ENCODE data around the gene IL19.
A peak's percentile ranks its signal among the peaks of the same experiment; 100 is the strongest.
"Not testable (repeated sequence)": the region's sequence is repeated elsewhere in the genome, so short reads cannot be mapped to it uniquely, and the experiment has no call there.

IL19 gene

GRCh38 chr1:206757524-206758266 is 12.9 kb upstream of the IL19 start:
- peaks cover 20% of the 10 kb centered on the region for H3K27me3 ChIP-seq (ENCODE audit: low read depth, low read length)
- H3K27ac ChIP-seq (ENCODE audit: low read length) = no peak overlapping the region
- peak overlapping the region; percentile 16 for H3K4me2 ChIP-seq (ENCODE audit: low read length)
- H3K9me3 ChIP-seq (ENCODE audit: insufficient read depth, low read length) = no peaks in the 10 kb centered on the region
- H3K9ac ChIP-seq (ENCODE audit: low read length) = no peak overlapping the region
- peaks cover 11% of the 10 kb centered on the region for H3K4me1 ChIP-seq (ENCODE audit: low read length)
- no peaks in the 10 kb centered on the region for H3K79me2 ChIP-seq (ENCODE audit: low read length)
- no peak overlapping the region for H3K4me3 ChIP-seq (ENCODE audit: low read length)
- TF ChIP-seq EZH2phosphoT487 (IDR thresholded peaks at IDR 0.05; ENCODE audit: low read depth) = no peak
- no peak for TF ChIP-seq CTCF (IDR thresholded peaks at IDR 0.05; ENCODE audit: low read depth, low read length)
- no peaks in the 10 kb centered on the region for H3K36me3 ChIP-seq (replicated peaks; ENCODE audit: low read depth, low read length)
- no peaks in the 10 kb centered on the region for H4K20me1 ChIP-seq (ENCODE audit: insufficient read depth, low read length)
- H2AFZ ChIP-seq (ENCODE audit: low read depth, low read length) = peak overlapping the region; percentile 70

GRCh38 chr1:206760590-206760989 is 10.0 kb upstream of the IL19 start:
- Histone ChIP-seq H4K20me1 (ENCODE audit: insufficient read depth, low read length) (no peaks in the 10 kb centered on the region), H3K36me3 (replicated peaks; ENCODE audit: low read depth, low read length) (no peaks in the 10 kb centered on the region), H3K79me2 (ENCODE audit: low read length) (no peaks in the 10 kb centered on the region), H3K27me3 (ENCODE audit: low read depth, low read length) (peaks cover 14% of the 10 kb centered on the region), H3K9me3 (ENCODE audit: insufficient read depth, low read length) (peaks cover 2% of the 10 kb centered on the region; the same call in 1 of the 2 replicates), H3K27ac (ENCODE audit: low read length) (no peak overlapping the region), H3K4me2 (ENCODE audit: low read length) (no peak overlapping the region), H3K4me3 (ENCODE audit: low read length) (no peak overlapping the region), H3K4me1 (ENCODE audit: low read length) (peaks cover 13% of the 10 kb centered on the region), H3K9ac (ENCODE audit: low read length) (no peak overlapping the region), H2AFZ (ENCODE audit: low read depth, low read length) (no peak overlapping the region)
- TF ChIP-seq CTCF (IDR thresholded peaks at IDR 0.05; ENCODE audit: low read depth, low read length) = no peak
- TF ChIP-seq EZH2phosphoT487 (IDR thresholded peaks at IDR 0.05; ENCODE audit: low read depth) = no peak

GRCh38 chr1:206761159-206761768 is 9.3 kb upstream of the IL19 start:
- Histone ChIP-seq H4K20me1 (ENCODE audit: insufficient read depth, low read length) (no peaks in the 10 kb centered on the region), H3K9me3 (ENCODE audit: insufficient read depth, low read length) (peaks cover 2% of the 10 kb centered on the region; the same call in 1 of the 2 replicates), H3K27me3 (ENCODE audit: low read depth, low read length) (peaks cover 14% of the 10 kb centered on the region), H3K4me2 (ENCODE audit: low read length) (no peak overlapping the region), H3K9ac (ENCODE audit: low read length) (no peak overlapping the region), H3K79me2 (ENCODE audit: low read length) (no peaks in the 10 kb centered on the region), H3K4me1 (ENCODE audit: low read length) (peaks cover 20% of the 10 kb centered on the region), H3K27ac (ENCODE audit: low read length) (no peak overlapping the region), H3K36me3 (replicated peaks; ENCODE audit: low read depth, low read length) (no peaks in the 10 kb centered on the region), H2AFZ (ENCODE audit: low read depth, low read length) (no peak overlapping the region), H3K4me3 (ENCODE audit: low read length) (no peak overlapping the region)
- TF ChIP-seq CTCF (IDR thresholded peaks at IDR 0.05; ENCODE audit: low read depth, low read length) (no peak), EZH2phosphoT487 (IDR thresholded peaks at IDR 0.05; ENCODE audit: low read depth) (no peak)

- not testable (repeated sequence) for H3K36me3 ChIP-seq (replicated peaks; ENCODE audit: low read depth, low read length); H3K9me3 ChIP-seq (ENCODE audit: insufficient read depth, low read length); H4K20me1 ChIP-seq (ENCODE audit: insufficient read depth, low read length); H3K9ac ChIP-seq (ENCODE audit: low read length); H3K79me2 ChIP-seq (ENCODE audit: low read length); H3K27ac ChIP-seq (ENCODE audit: low read length); H3K4me2 ChIP-seq (ENCODE audit: low read length); H2AFZ ChIP-seq (ENCODE audit: low read depth, low read length); H3K4me3 ChIP-seq (ENCODE audit: low read length)
- H3K4me1 ChIP-seq (ENCODE audit: low read length) = peaks cover 33% of the 10 kb centered on the region
- peaks cover 17% of the 10 kb centered on the region for H3K27me3 ChIP-seq (ENCODE audit: low read depth, low read length)
Measured at GRCh38 chr1:206762741-206763364, 7.7 kb upstream of the IL19 start.

GRCh38 chr1:206765771-206766170 is 4.8 kb upstream of the IL19 start:
- H3K9ac ChIP-seq (ENCODE audit: low read length) = not testable (repeated sequence)

More at GRCh38 chr1:206765771-206766170, 4.8 kb upstream of the IL19 start:
- H3K9me3 ChIP-seq (ENCODE audit: insufficient read depth, low read length); H3K36me3 ChIP-seq (replicated peaks; ENCODE audit: low read depth, low read length); H4K20me1 ChIP-seq (ENCODE audit: insufficient read depth, low read length); H3K79me2 ChIP-seq (ENCODE audit: low read length); H2AFZ ChIP-seq (ENCODE audit: low read depth, low read length); H3K4me3 ChIP-seq (ENCODE audit: low read length): not testable (repeated sequence)
- peaks cover 13% of the 10 kb centered on the region for H3K27me3 ChIP-seq (ENCODE audit: low read depth, low read length)
- H3K4me2 ChIP-seq (ENCODE audit: low read length) = peak overlapping the region; percentile 55; the same call in 1 of the 2 replicates
- H3K27ac ChIP-seq (ENCODE audit: low read length) = peak overlapping the region; percentile 17
- H3K4me1 ChIP-seq (ENCODE audit: low read length) = peaks cover 55% of the 10 kb centered on the region
